Cardiac fibroblast (primary cell): ENCODE data around the gene PSAP.

Experiments used
- DNase-seq, 2 donors: peaks; one replicate each; pipeline versions ENCODE4 v3.0.0 to v3.0.0-alpha.2; 2010; ENCODE audit warnings: low read depth in 2 of 2
- H3K4me3 ChIP-seq, 2 donors: replicated peaks in 1 of 2; 1 replicate in 1 of 2; 2 replicates in 1 of 2; pipeline ENCODE4 v1.5.1; 2011; ENCODE audit warnings: low read depth in 2 of 2, low read length in 2 of 2, mild to moderate bottlenecking in 2 of 2, moderate library complexity in 1 of 2
- CTCF ChIP-seq: IDR thresholded peaks from one replicate; pipeline ENCODE4 v1.5.1; 2011; ENCODE audit warnings: low read depth, mild to moderate bottlenecking, low read length, inconsistent platforms

The PSAP gene

GRCh38 chr10:71780719-71781118, 70.3 kb downstream of the PSAP start:
- no peak for DNase-seq
- no peak for TF ChIP-seq CTCF
- no peak overlapping the region for H3K4me3 ChIP-seq

GRCh38 chr10:71780156-71780555, 70.9 kb downstream of the PSAP start:
- TF ChIP-seq CTCF = no peak
- H3K4me3 ChIP-seq = no peak overlapping the region
- DNase-seq = no peak

GRCh38 chr10:71779641-71780040, 71.4 kb downstream of the PSAP start:
- TF ChIP-seq CTCF = no peak
- H3K4me3 ChIP-seq = no peak overlapping the region
- no peak for DNase-seq

GRCh38 chr10:71778071-71778825, 72.8 kb downstream of the PSAP start:
- no peak for TF ChIP-seq CTCF
- H3K4me3 ChIP-seq = no peak overlapping the region
- DNase-seq = no peak

GRCh38 chr10:71777213-71777985, 73.7 kb downstream of the PSAP start:
- DNase-seq = no peak
- H3K4me3 ChIP-seq = no peak overlapping the region
- no peak for TF ChIP-seq CTCF

- DNase-seq = no peak
- TF ChIP-seq CTCF = no peak
- no peak overlapping the region for H3K4me3 ChIP-seq
Observed at GRCh38 chr10:71776481-71776925, 74.5 kb downstream of the PSAP start.
